SK-N-SH (cell line): ENCODE measurements around the gene MRPL1. TPM values are rescaled to one million over a fixed set of nuclear protein-coding genes. Genes with fewer than 3 reads are reported as not detected.

ENCODE experiments used
- CTCF ChIA-PET: fragments of 300-600, 350-600 bp; formaldehyde crosslinking; extraction: SDS; loops from one replicate; lab custom pipeline; 2021; lab: Yijun Ruan, JAX
- POLR2A ChIA-PET: fragments of 350-600 bp; sonication (Branson Sonifier 250); formaldehyde crosslinking; extraction: SDS; loops from one replicate; lab custom pipeline; 2020; ENCODE audit warnings: antibody characterized with exemption, inconsistent platforms; lab: Yijun Ruan, JAX
- DNase-seq: peaks from one replicate; pipeline ENCODE4 v3.0.0; 2012
- H2AFZ ChIP-seq: fragments of 200-600 bp; sonication (generic); 2 replicates; pipeline ENCODE4 v1.8.1; 2016; ENCODE audit warnings: antibody characterized with exemption, mild to moderate bottlenecking, low read depth
- H3F3A ChIP-seq: fragments of 200-600 bp; sonication (generic); replicated peaks from 2 replicates; pipeline ENCODE3; 2016; ENCODE audit warnings: antibody characterized with exemption, mild to moderate bottlenecking; ENCODE audit not compliant: insufficient read depth
- H3K27ac ChIP-seq, 2 experiments: fragments of 200-500 bp in 1 of 2; fragments of 200-600 bp in 1 of 2; sonication (Bioruptor generic) in 1 of 2; sonication (generic), shearing (Covaris generic) in 1 of 2; 2 replicates each; pipeline versions ENCODE4 v1.5.1 to v1.6.1; 2014 to 2016; ENCODE audit warnings: low read depth in 2 of 2, inconsistent platforms in 1 of 2, low read length in 1 of 2, mild to moderate bottlenecking in 1 of 2, mixed read lengths in 1 of 2
- H3K27me3 ChIP-seq: fragments of 200-600 bp; sonication (generic), shearing (Covaris generic); 2 replicates; pipeline ENCODE4 v1.6.1; 2016; ENCODE audit warnings: mixed run types; ENCODE audit not compliant: insufficient read depth
- H3K36me3 ChIP-seq, 2 experiments: fragments of 200-500 bp in 1 of 2; fragments of 200-600 bp in 1 of 2; sonication (Bioruptor generic) in 1 of 2; sonication (generic) in 1 of 2; replicated peaks in 1 of 2; 2 replicates each; pipeline versions ENCODE3 to v1.5.1; 2014 to 2016; ENCODE audit warnings: low read length in 1 of 2, mild to moderate bottlenecking in 1 of 2; ENCODE audit not compliant: insufficient read depth in 2 of 2, control insufficient read depth in 1 of 2
- H3K4me1 ChIP-seq, 2 experiments: fragments of 200-500 bp in 1 of 2; fragments of 200-600 bp in 1 of 2; sonication (Bioruptor generic) in 1 of 2; sonication (generic), shearing (Covaris generic) in 1 of 2; 2 replicates each; pipeline versions ENCODE4 v1.5.1 to v1.6.1; 2014 to 2016; ENCODE audit warnings: low read depth in 1 of 2, low read length in 1 of 2, mixed run types in 1 of 2; ENCODE audit not compliant: insufficient read depth in 2 of 2, control insufficient read depth in 1 of 2
- H3K4me2 ChIP-seq: fragments of 200-600 bp; sonication (generic), shearing (Covaris generic); 2 replicates; pipeline ENCODE4 v1.6.1; 2017; ENCODE audit warnings: mixed run types
- H3K4me3 ChIP-seq, 2 experiments: fragments of 200-500 bp in 1 of 2; fragments of 200-600 bp in 1 of 2; sonication (Bioruptor generic) in 1 of 2; sonication (generic), shearing (Covaris generic) in 1 of 2; 2 replicates each; pipeline versions ENCODE4 v1.5.1 to v1.8.1; 2014 to 2016; ENCODE audit warnings: low read depth in 2 of 2, inconsistent platforms in 1 of 2, low read length in 1 of 2, mild to moderate bottlenecking in 1 of 2, mixed read lengths in 1 of 2, moderate library complexity in 1 of 2
- H3K79me2 ChIP-seq: fragments of 200-600 bp; sonication (generic); 2 replicates; pipeline ENCODE4 v1.8.1; 2017; ENCODE audit warnings: mild to moderate bottlenecking; ENCODE audit not compliant: insufficient read depth
- H3K9ac ChIP-seq: fragments of 200-600 bp; sonication (generic); 2 replicates; pipeline ENCODE4 v1.6.1; 2017; ENCODE audit warnings: mixed run types
- H3K9me2 ChIP-seq: fragments of 200-600 bp; sonication (generic); 2 replicates; pipeline ENCODE4 v1.6.1; 2017; ENCODE audit warnings: mixed run types
- H3K9me3 ChIP-seq: fragments of 200-600 bp; sonication (generic); 2 replicates; pipeline ENCODE4 v1.6.1; 2017; ENCODE audit warnings: mixed run types, mild to moderate bottlenecking, moderate library complexity
- H4K20me1 ChIP-seq: fragments of 200-600 bp; sonication (generic); 2 replicates; pipeline ENCODE4 v1.6.1; 2017; ENCODE audit warnings: mild to moderate bottlenecking, mixed run types; ENCODE audit not compliant: insufficient read depth
- CHD2 ChIP-seq: fragments of 150-350 bp; IDR thresholded peaks from 2 replicates; pipeline ENCODE4 v1.6.1; 2018; ENCODE audit warnings: low read length; ENCODE audit not compliant: partially characterized antibody
- EP300 ChIP-seq, 2 experiments: IDR thresholded peaks; 2 replicates each; pipeline versions ENCODE4 v1.4.0 to v1.6.1; 2012; ENCODE audit warnings: borderline replicate concordance in 1 of 2, low read depth in 1 of 2, low read length in 1 of 2
- EZH2phosphoT487 ChIP-seq: fragments of 200-600 bp; sonication (generic); IDR thresholded peaks from 2 replicates; pipeline ENCODE4 v1.6.1; 2017; ENCODE audit warnings: low read depth, mixed run types, mild to moderate bottlenecking, antibody characterized with exemption, moderate library complexity, borderline replicate concordance
- FOSL2 ChIP-seq: IDR thresholded peaks from 2 replicates; pipeline ENCODE4 v1.4.0; 2012; ENCODE audit warnings: low read depth, mild to moderate bottlenecking, moderate library complexity, borderline replicate concordance
- FOXJ3 ChIP-seq: sonication (generic); formaldehyde crosslinking; IDR thresholded peaks from 2 replicates; pipeline ENCODE4 v1.5.1; 2020; ENCODE audit warnings: mild to moderate bottlenecking, missing genetic modification reagents
- GABPA ChIP-seq: IDR thresholded peaks from 2 replicates; pipeline ENCODE4 v1.4.0; 2012; ENCODE audit warnings: low read depth, mild to moderate bottlenecking
- GATA2 ChIP-seq: sonication (generic); formaldehyde crosslinking; IDR thresholded peaks from 2 replicates; pipeline ENCODE4 v1.5.0; 2020; ENCODE audit warnings: mild to moderate bottlenecking, missing genetic modification reagents
- JUND ChIP-seq: IDR thresholded peaks from 2 replicates; pipeline ENCODE4 v1.4.0; 2012
- MXI1 ChIP-seq: IDR thresholded peaks from 2 replicates; pipeline ENCODE4 v1.6.1; 2012; ENCODE audit warnings: mild to moderate bottlenecking, low read depth, low read length, improper control_type of control experiment
- NRF1 ChIP-seq: IDR thresholded peaks from 2 replicates; pipeline ENCODE4 v1.6.1; 2012; ENCODE audit warnings: low read depth, mild to moderate bottlenecking, low read length
- POLR2AphosphoS5 ChIP-seq: IDR thresholded peaks from 2 replicates; pipeline ENCODE4 v1.6.1; 2012; ENCODE audit warnings: low read depth, low read length
- RCOR1 ChIP-seq: fragments of 150-350 bp; IDR thresholded peaks from 2 replicates; pipeline ENCODE4 v1.6.1; 2017; ENCODE audit warnings: antibody characterized with exemption, low read length
- RXRA ChIP-seq: IDR thresholded peaks from 2 replicates; pipeline ENCODE4 v1.4.0; 2012; ENCODE audit warnings: low read depth, mild to moderate bottlenecking, borderline replicate concordance
- TCF12 ChIP-seq: IDR thresholded peaks from 2 replicates; pipeline ENCODE4 v1.4.0; 2012
- TEAD4 ChIP-seq: IDR thresholded peaks from 2 replicates; pipeline ENCODE4 v1.4.0; 2012; ENCODE audit warnings: mild to moderate bottlenecking, borderline replicate concordance; ENCODE audit not compliant: insufficient read depth
- WGBS: methylation state at CpG from one replicate; pipeline ENCODE4 v1.1.6; 2017; ENCODE audit warnings: low lambda C conversion rate; 5-methylcytosine and 5-hydroxymethylcytosine counted together
- polyA plus RNA-seq, 3 experiments: library from polyadenylated mRNA; depleted of rRNA; stranded (reverse); fragments of >200 nt; gene quantifications; 2 replicates each; pipeline ENCODE4 v1.2.3, GENCODE V29; 2012
- TF ChIP-seq, protein P1 (sequence below): IDR thresholded peaks from 2 replicates; pipeline ENCODE4; 2012
- TF ChIP-seq, protein P2 (sequence below): IDR thresholded peaks from 2 replicates; pipeline ENCODE4 v1.4.0; 2012; ENCODE audit warnings: low read depth, borderline replicate concordance
- TF ChIP-seq, protein P3 (sequence below): IDR thresholded peaks from 2 replicates; pipeline ENCODE4 v1.4.0; 2012; ENCODE audit warnings: low read depth, borderline replicate concordance

Gene MRPL1
- polyA plus RNA-seq, 1 of the 3 experiments (the other 2 are of a cell fraction) = 11.0 TPM

DNA sequence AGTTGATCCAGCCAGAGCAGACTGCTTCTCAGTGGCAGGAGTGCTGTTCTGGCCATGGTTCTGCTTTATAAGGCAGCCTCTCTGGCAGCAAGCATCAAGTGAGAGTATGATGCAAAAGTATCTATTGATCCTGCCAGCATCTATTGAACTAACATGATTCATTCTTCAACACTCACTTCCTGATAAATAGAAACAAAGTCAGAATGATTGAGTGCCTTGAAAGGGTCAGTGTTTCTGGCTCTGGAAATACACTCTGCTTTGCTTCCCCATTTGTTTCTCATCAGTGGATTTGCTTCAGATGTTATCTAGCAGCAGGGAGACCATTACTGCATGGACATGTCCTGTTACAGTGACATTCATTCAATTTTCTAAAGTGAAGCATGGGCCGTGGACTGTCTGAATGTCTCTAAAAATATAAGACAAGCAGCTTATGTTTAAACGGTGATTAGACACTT is 128.3 kb downstream of the MRPL1 start:
- POLR2A ChIA-PET = no interaction called here
- no peaks in the 10 kb centered on the region for H3K36me3 ChIP-seq
- H3K4me2 ChIP-seq = peak overlapping the region; percentile 23; the same call in 1 of the 2 replicates
- 0% methylated on average over 2 of the region's 2 CpGs for WGBS
- H3K27ac ChIP-seq = peak overlapping the region; percentile 25 to 97; a peak in 3 of 4 replicates
- H3K4me3 ChIP-seq = no peak overlapping the region
- peaks cover 0 to 35% of the 10 kb centered on the region in 2 experiments; a peak in 2 of 4 replicates for H3K4me1 ChIP-seq
- H3K9me3 ChIP-seq = no peaks in the 10 kb centered on the region
- H3K9ac ChIP-seq = no peak overlapping the region
- H2AFZ ChIP-seq = no peak overlapping the region
- H3F3A ChIP-seq = peaks cover 14% of the 10 kb centered on the region
- no peaks in the 10 kb centered on the region for H3K79me2 ChIP-seq
- H4K20me1 ChIP-seq = no peaks in the 10 kb centered on the region
- peak; percentile 75 for DNase-seq
- TF ChIP-seq EP300 (IDR thresholded peaks at IDR 0.05; ENCODE audit: borderline replicate concordance in 1 of 2, low read depth in 1 of 2, low read length in 1 of 2) = peak; percentile 35 to 95; a peak in 3 of 4 replicates
- peak; percentile 83 for TF ChIP-seq TCF12
- peak; percentile 95 for TF ChIP-seq MXI1
- TF ChIP-seq, protein P1, sequence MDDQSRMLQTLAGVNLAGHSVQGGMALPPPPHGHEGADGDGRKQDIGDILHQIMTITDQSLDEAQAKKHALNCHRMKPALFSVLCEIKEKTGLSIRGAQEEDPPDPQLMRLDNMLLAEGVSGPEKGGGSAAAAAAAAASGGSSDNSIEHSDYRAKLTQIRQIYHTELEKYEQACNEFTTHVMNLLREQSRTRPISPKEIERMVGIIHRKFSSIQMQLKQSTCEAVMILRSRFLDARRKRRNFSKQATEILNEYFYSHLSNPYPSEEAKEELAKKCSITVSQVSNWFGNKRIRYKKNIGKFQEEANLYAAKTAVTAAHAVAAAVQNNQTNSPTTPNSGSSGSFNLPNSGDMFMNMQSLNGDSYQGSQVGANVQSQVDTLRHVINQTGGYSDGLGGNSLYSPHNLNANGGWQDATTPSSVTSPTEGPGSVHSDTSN = peak; percentile 81
- no peak for TF ChIP-seq NRF1
- TF ChIP-seq, protein P2, sequence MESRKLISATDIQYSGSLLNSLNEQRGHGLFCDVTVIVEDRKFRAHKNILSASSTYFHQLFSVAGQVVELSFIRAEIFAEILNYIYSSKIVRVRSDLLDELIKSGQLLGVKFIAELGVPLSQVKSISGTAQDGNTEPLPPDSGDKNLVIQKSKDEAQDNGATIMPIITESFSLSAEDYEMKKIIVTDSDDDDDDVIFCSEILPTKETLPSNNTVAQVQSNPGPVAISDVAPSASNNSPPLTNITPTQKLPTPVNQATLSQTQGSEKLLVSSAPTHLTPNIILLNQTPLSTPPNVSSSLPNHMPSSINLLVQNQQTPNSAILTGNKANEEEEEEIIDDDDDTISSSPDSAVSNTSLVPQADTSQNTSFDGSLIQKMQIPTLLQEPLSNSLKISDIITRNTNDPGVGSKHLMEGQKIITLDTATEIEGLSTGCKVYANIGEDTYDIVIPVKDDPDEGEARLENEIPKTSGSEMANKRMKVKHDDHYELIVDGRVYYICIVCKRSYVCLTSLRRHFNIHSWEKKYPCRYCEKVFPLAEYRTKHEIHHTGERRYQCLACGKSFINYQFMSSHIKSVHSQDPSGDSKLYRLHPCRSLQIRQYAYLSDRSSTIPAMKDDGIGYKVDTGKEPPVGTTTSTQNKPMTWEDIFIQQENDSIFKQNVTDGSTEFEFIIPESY = no peak
- TF ChIP-seq GATA2 (CRISPR knock-in tag) = peak; percentile 98
- peak; percentile 25; the same call in 1 of the 2 replicates for TF ChIP-seq POLR2AphosphoS5
- no peak for TF ChIP-seq TEAD4
- no peak for TF ChIP-seq EZH2phosphoT487
- peak; percentile 89 for TF ChIP-seq CHD2
- TF ChIP-seq FOSL2 = 0 out of 2 replicates have a peak, but pooled peaks have one; percentile 18
- TF ChIP-seq JUND = peak; percentile 33; the same call in 1 of the 2 replicates
- TF ChIP-seq RXRA = no peak
- TF ChIP-seq, protein P3, sequence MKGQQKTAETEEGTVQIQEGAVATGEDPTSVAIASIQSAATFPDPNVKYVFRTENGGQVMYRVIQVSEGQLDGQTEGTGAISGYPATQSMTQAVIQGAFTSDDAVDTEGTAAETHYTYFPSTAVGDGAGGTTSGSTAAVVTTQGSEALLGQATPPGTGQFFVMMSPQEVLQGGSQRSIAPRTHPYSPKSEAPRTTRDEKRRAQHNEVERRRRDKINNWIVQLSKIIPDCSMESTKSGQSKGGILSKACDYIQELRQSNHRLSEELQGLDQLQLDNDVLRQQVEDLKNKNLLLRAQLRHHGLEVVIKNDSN = no peak
- peak; percentile 97 for TF ChIP-seq FOXJ3 (CRISPR knock-in tag)
- TF ChIP-seq GABPA = no peak
- peak; percentile 93 for TF ChIP-seq RCOR1
- H3K27me3 ChIP-seq = no peaks in the 10 kb centered on the region
- no peaks in the 10 kb centered on the region for H3K9me2 ChIP-seq
- CTCF ChIA-PET = interaction anchor here (1.1 to 2.0 kb wide), 3 partner anchors 31 to 69 kb away, joined by 3 to 14 read pairs (median 4); no protein-coding TSS in a partner anchor
